Hippocampal formation (tissue), 2 donors: ENCODE measurements around the gene RIBC2.
"Not testable (repeated sequence)": the region's sequence is repeated elsewhere in the genome, so short reads cannot be mapped to it uniquely, and the experiment has no call there.

ENCODE experiments used
- DNase-seq, 2 donors: peaks; one replicate each; lab custom pipeline; 2025; lab: John Stamatoyannopoulos, UW

RIBC2 gene

DNA sequence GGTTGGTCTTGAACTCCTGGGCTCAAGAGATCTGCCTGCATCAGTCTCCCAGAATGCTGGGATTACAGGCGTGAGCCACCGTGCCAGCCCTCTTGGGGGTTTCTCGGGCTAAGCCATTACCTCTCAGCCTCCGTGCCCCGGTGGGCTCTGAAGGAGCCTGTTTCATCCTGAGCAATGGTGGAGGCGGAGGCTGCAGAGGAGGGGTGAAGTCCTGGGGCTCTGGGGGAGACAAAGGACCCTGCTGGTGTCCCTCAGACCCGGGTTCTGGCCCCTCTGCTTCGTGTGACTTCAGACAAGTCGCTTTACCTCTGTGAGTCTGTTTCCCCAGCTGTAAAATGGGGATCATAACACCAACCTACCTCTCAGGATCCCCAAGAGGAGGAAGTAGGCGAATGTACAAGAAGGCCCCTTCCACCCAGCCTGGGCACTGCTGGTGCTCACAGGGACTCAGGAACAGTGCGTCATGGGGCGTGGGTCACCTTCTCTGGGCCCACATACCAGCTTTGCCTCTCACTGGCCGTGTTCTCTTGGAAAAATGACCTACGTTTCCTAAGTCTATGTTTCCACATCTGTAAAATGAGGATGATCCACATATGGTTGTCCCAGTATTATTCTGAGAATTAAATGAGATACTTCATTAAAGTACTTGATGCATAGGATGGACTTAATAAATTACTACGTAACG is 36.8 kb downstream of the RIBC2 start:
- DNase-seq: no peak

- no peak for DNase-seq
These were observed 37.6 kb downstream of the RIBC2 start for GRCh38 chr22:45450921-45451651.

GRCh38 chr22:45451972-45452371 is 38.5 kb downstream of the RIBC2 start:
- no peak for DNase-seq

- no peak for DNase-seq
These were observed 39.3 kb downstream of the RIBC2 start for GRCh38 chr22:45452565-45453379.

DNA sequence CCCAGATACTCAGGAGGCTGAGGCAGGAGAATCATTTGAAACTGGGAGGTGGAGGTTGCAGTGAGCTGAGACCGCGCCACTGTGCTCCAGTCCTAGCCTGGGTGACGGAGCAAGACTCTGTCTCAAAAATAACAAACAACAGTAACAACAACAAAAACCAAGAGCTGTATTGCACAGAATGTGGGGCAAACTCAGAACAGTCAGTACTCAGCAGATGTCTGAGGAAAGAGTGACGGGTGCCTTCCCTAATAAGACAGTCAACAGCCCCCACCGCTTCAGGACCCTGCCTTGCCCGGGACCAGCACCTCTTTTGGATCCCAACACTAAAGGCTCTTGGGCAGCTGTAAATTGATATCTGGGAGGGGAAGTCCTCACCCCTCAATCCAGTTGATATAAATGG is 40.3 kb downstream of the RIBC2 start:
- no peak for DNase-seq

- no peak for DNase-seq
These were observed 40.8 kb downstream of the RIBC2 start for GRCh38 chr22:45454275-45454674.

GRCh38 chr22:45455212-45455611 is 41.7 kb downstream of the RIBC2 start:
- no peak for DNase-seq

GRCh38 chr22:45455621-45456020 is 42.1 kb downstream of the RIBC2 start:
- DNase-seq: no peak

GRCh38 chr22:45456811-45457210 is 43.3 kb downstream of the RIBC2 start:
- DNase-seq: no peak

DNA sequence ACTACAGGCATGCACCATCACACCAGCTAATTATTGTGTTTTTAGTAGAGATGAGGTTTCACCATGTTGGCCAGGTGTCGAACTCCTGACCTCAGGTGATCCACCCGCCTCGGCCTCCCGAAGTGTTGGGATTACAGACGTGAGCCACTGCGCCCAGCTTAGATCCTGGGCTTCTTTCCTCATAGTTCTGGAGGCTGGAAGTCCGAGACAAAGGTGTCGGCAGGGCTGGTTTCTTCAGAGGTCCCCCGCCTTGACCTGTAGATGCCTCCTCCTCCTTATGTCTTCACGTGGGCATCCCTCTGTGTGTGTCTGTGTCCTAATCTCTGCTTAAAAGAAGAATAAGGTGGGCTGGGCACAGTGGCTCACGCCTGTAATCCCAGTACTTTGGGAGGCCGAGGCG is 45.0 kb downstream of the RIBC2 start:
- DNase-seq: no peak

- no peak for DNase-seq
These were observed 45.7 kb downstream of the RIBC2 start for GRCh38 chr22:45459235-45459634.

DNA sequence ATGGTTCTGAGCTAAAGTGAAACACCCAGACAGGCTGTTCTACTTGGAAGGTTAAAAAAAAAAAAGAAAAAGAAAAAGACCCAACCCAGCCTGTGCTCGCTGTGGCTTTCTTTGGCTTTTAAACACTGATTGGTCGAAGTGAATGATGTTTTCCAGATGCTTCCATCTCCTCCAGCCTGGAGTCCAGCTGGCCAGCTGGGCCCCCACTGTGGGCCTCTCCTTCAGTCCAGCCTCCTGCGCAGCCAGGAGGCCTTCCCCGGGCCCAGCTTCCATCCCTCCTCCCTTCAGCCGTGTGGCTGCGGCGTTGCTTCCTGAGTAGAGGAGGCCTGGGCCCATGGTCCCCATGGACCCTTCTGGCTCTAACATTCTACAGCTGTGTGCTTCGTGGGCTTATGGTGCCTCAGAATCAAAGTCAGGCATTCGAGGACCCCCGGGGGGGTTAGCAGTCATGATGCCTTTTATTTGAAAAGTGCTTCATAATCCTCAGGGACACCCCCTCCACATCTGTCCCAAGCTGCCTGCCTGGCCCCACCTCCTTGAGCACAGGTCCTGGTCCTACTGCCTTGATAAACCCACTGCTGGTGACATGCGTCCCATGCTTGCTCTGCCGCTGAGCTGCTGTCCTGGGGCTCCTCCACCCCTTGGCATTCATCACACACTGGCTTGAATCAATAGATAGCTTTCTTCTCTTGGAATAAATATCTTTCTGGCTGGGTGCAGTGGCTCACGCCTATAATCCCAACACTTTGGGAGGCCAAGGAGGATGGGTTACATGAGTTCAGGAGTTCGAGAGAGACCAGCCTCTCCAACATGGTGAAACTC is 47.0 kb downstream of the RIBC2 start:
- no peak for DNase-seq

DNA sequence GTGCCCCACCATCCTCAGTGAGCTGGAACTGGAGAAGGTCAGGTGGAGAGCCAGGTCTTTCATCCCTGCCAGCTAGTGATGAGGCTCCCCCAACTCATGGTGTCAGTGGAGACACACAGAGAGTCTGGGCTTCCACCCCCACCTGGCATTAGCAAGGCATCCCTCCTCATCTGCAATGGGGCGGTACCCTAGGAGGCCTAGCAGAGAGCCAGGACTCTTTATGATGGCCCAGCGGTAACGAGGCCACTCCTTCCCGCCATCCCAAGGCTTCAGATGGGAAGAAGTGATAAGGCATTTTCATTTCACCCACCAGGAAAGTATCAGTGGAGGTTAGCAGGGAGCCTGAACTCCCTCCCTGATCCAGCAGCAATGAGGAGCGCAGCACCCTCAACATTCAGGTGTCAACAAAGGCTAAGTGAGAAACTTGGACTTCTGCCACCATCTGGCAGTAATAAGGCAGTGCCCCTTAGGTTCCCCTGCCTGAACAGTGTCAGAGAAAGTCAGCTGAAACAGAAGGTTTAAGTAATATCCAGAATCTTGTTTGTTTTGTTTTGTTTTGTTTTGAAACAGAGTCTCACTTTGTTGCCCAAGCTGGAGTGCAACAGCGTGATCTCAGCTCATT is 48.7 kb downstream of the RIBC2 start:
- DNase-seq: no peak

- DNase-seq: not testable (repeated sequence)
These were observed 50.2 kb downstream of the RIBC2 start for GRCh38 chr22:45463691-45464090.

GRCh38 chr22:45465633-45466032 is 52.1 kb downstream of the RIBC2 start:
- no peak for DNase-seq

GRCh38 chr22:45468872-45469271 is 55.4 kb downstream of the RIBC2 start:
- no peak for DNase-seq

- DNase-seq: no peak
These were observed 56.0 kb downstream of the RIBC2 start for GRCh38 chr22:45469281-45470073.

DNA sequence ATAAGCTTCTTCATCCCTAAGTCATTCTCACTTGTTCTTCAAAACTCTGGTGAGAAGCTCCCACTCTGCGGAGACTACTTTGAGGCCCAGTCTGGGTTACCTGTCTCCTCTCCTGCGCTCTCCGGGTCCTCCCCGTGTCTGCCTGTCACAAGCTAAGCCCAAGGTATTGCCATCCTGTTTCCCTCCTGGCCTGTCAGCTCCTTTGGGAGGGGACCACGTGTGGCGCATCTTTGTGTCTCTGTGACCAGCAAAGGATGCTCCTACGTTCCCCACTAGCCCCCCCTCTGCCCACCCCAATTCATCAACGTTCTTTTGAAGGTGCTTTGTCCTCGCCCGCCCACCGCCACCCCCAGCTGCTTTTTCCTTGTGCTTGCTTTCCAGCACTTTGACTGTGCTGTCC is 57.4 kb downstream of the RIBC2 start:
- no peak for DNase-seq

GRCh38 chr22:45472426-45472825 is 58.9 kb downstream of the RIBC2 start:
- no peak for DNase-seq

DNA sequence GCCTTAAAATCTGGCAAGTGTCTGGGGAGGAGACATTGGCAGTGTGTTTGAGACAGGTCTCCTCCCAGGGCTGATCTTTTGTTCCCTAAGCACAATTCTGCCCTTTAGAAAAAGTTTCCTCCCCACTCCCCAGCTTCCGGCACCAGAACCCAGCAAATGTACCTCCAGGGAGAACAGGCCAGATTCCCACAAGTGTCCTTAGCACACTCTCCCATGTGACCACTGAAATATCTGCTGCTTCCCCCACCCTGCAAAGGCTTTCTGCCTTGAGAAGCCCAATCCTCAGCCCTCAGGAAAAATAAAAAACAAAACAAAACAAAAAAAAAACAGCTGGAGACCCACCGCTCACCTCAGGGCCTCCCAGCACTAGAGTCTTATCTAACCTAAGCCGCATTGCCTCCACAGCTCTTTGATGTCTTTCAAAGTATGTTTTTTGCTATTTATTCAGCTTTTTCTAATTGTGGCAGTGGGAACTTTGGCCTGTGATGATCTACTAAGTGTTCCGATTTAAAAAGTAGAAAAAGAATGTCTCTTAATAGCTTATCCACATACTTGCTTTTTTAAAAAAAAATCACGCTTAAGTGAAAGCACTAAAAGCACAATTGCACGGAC is 60.2 kb downstream of the RIBC2 start:
- no peak for DNase-seq
